HG02840 (cell line): ENCODE measurements around the gene SLC25A26.
A peak's percentile ranks its signal among the peaks of the same experiment; 100 is the strongest.

Experiments used
- ATAC-seq: cut with Tn5 transposase; IDR thresholded peaks from one replicate; pipeline ENCODE4 v1.9.1; 2021; ENCODE audit warnings: mild to moderate bottlenecking, moderate library complexity, moderate number of reproducible peaks; ENCODE audit not compliant: unreplicated experiment, low FRiP score

The SLC25A26 gene

GRCh38 chr3:66220602-66221377, at the start of gene SLC25A26:
Gene SLC25A26 (plus strand): TSS chr3:66221001. CDS start chr3:66221095, 94 bp downstream.
- peak; percentile 100 for ATAC-seq

DNA sequence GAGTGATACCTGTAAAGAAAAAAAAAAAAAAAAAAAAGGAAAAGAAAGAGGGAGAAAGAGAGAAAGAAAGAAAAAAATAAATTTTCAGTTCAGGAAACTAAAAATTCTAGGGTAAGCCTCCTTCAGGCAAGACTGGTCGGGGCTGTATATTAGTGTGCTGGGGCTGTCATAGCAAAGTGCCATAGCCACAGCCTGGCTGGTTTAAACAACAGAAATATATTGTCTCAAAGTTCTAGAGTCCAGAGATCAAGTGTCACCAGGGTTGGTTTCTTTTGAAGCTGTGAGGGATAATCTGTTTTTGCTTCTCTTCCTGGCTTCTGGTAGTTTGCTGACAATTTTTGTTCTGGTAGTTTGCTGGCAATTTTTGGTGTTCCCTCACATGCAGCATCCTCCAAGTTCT, 48.4 kb upstream of the SLC25A26 start:
- no peak for ATAC-seq

- no peak for ATAC-seq
Observed at GRCh38 chr3:66177026-66177425, 43.8 kb upstream of the SLC25A26 start.

GRCh38 chr3:66178206-66178605, 42.6 kb upstream of the SLC25A26 start:
- ATAC-seq: no peak

DNA sequence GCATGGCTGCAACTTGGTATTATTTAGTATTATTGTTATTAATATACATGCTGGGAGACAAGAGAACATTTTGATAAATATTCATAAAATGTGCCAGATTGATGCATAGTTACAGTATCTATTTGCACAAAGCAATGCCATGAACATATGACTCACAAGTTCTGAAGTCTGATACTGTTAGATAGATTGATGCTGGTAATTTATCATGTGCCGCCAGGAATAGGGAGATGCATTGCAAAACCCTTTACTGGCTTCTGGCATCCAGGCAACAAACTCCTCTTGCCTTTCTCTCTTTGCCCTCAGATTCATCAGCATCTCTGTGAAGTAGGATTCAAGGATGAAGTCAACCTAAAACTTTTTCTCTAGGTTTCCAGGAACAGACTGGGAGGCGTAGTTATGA, 41.0 kb upstream of the SLC25A26 start:
- ATAC-seq: no peak

- no peak for ATAC-seq
Observed at GRCh38 chr3:66181764-66182163, 39.0 kb upstream of the SLC25A26 start.

GRCh38 chr3:66182246-66182645, 38.6 kb upstream of the SLC25A26 start:
- no peak for ATAC-seq

DNA sequence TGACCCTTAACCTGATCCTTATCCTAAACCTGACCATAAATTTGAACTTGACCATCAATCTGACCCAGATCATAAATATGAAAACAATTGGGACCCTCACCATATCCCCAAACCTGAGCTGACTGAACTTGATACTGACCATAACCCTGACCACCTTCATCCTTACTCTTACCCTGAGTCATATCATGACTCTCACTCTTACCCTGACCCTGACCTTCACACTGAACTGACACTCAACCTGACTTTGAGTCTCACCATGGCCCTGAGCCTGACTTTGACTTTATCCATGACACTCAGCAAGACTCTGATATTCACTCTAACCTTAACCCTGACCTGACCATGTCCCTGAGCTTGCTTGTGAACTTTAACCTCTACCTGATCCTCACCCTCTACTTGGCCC, 34.3 kb upstream of the SLC25A26 start:
- ATAC-seq: no peak

DNA sequence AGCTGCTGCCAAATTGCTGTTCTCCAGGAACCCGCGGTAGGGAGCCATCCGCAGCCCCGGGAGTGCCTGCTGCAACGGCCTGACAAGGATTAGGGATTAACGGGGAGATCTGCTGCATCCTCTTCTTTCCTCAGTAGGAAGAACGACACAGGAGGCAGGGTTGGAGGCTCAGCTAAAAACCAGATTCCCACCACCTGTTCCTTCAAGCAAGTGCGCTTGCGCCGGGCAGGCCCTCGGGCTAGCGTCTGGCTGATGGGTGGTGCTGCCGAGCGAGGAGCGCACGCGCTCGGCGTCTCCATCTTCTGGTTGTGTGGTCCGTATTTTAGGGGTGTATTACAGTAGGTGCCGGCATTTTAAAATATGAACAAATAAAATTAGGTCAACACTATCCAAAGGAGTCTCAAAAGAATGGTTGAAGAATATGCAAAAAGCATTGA, 25.4 kb upstream of the SLC25A26 start:
- no peak for ATAC-seq

- no peak for ATAC-seq
Observed at GRCh38 chr3:66196633-66197032, 24.2 kb upstream of the SLC25A26 start.

- no peak for ATAC-seq
Observed at GRCh38 chr3:66198437-66199088, 22.2 kb upstream of the SLC25A26 start.

- no peak for ATAC-seq
Observed at GRCh38 chr3:66199089-66199473, 21.7 kb upstream of the SLC25A26 start.

- ATAC-seq: no peak
Observed at GRCh38 chr3:66200147-66200546, 20.7 kb upstream of the SLC25A26 start.

DNA sequence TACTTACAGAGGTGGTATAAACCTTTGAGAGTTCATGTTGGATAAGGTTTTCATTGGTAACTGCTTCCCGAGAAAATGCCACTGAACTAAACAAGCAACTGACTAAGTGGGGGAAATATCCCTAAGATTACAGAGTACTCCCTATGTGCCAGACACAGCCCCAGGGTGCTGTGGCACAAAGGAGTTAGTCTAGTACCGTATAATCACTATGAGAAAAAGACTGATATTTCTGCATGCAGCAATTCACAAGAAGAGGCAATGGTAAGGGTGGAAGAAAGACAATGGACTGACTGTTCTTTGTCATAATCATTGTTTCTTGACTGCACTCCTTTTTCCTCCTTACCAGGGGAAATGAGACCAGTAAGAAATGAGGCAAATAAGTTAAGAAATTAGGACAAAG, 20.0 kb upstream of the SLC25A26 start:
- no peak for ATAC-seq

DNA sequence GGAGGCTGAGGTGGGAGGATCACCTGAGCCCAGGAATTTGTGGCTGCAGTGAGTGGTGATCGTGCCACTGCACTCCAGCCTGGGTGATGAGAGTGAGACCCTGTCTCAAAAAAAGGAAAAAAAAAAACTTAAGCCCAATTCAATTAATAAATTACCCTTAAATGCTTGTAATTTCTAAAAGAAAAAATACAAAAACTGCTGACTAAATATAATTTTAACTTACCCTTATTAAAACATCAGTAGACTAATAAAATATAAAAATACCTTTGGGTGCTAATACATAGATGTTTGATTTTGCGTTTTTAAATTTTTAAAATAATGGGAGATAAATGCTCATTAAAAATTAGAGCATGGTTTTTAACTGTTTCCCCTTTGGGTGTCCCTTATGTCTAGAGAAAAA, 17.5 kb upstream of the SLC25A26 start:
- no peak for ATAC-seq

DNA sequence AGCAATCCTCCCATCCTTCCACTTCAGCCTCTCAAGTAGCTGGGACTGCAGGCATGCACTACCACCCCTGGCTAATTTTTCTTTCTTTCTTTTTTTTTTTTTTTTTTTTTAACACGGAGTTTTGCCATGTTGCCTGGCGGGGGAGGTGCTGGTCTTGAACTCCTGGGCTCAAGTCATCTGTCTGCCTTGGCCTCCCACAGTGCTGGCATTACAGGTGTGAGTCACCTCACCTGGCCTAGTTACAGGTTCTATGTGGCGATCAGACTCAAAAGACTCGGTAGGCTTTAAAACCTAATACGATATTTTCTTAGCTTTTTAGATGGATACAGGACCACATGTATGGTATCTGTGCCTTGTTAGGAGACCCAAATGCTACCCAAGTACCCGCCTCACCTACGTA, 14.0 kb upstream of the SLC25A26 start:
- ATAC-seq: no peak

DNA sequence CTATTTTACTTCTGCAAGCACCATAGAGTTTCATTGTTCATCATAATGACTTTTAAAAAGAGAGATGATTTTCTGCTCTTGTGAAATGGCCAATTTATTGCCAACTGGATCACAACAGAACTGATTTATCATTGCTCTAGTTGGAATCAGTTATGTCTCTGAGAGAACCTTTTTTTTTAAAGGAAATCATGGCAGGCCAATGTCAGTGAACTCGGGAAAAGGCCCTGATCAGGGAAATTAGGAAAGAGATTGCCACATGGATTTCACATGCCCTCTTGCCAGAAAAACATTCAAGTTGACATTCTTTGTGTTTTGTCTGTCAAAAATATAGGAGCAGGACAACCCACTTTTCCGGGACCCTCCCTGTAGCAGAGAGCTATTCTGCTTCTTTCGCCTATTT, 12.6 kb upstream of the SLC25A26 start:
- ATAC-seq: no peak

DNA sequence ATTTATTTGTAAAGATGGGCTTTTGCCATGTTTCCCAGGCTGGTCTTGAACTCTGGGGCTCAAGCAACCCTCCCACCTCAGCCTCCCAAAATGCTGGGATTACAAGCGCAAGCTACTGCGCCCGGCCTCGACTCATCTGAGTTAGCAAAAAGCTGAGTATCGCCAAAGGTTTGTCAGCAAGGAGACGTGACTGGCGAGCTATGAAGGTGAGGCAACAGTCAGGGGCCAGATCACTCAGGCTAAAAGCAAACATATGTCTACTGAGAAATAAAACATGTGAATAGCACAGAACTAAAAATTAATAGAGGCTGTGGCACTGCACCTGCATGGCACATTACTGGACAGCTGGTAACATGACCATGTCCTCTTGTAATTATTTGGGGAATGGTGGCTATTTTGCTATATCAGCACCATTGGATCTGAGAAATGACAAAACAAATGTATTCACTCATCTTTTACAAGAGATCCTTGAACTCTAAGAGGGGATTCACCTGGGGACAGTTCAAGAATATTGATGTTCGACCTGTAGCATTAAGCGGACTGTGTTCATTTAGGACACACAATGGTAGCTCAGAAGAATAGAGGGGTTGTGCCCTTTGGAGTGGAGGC, 10.0 kb upstream of the SLC25A26 start:
- no peak for ATAC-seq

DNA sequence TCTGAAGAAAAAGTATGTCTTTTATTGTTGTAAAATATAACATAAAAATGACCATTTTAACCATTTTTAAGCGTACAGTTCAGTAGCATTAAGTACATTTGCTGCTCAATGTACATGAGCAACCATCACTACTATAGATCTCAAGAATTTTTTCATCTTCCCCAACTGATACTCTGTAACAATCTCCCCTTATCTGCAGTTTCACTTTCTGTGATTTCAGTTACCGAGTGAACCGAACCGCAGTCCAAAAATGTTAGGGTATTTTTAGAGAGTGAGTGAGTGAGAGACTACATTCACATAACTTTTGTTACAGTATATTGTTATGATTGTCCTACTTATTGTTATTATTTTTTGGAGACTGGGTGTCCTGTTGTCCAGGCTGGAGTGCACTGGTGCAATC, 9.0 kb upstream of the SLC25A26 start:
- ATAC-seq: no peak

- ATAC-seq: no peak
Observed at GRCh38 chr3:66215106-66215505, 5.7 kb upstream of the SLC25A26 start.

DNA sequence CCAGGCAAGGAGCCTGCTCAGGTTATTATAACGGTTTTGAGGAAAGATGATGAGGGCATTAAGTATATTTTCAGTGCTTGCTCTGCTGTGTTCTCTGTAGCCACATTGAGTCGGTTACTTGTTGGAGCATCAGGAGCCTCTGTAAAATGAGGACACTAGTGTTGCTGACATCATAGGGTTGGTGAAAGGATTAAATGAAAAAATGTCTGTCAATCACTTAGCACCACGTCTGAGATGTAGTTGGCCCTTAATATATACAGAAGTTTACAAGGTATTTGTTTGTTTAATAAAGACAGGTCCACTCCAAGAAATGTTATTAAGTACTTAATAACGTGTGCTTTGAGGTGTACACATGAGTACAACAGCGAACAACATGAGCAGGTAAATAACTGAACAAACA, 735 bp upstream of the SLC25A26 start:
- no peak for ATAC-seq

- no peak for ATAC-seq
Observed at GRCh38 chr3:66224220-66224619, 3.4 kb downstream of the SLC25A26 start.
